C4-2B (cell line): Measurements from ENCODE around the gene RBPJL.

Experiments used
- H3K27ac ChIP-seq: fragments of 450-650 bp; 2 replicates; pipeline ENCODE4 v1.5.1; 2017
- ZFX ChIP-seq: fragments of 450-650 bp; IDR thresholded peaks from 2 replicates; pipeline ENCODE4 v1.6.1; 2017
- TF ChIP-seq, protein P1 (sequence below): fragments of 450-650 bp; conservative IDR thresholded peaks from 2 replicates; pipeline ENCODE4 v1.5.1; 2017; ENCODE audit warnings: mild to moderate bottlenecking

The RBPJL gene

DNA sequence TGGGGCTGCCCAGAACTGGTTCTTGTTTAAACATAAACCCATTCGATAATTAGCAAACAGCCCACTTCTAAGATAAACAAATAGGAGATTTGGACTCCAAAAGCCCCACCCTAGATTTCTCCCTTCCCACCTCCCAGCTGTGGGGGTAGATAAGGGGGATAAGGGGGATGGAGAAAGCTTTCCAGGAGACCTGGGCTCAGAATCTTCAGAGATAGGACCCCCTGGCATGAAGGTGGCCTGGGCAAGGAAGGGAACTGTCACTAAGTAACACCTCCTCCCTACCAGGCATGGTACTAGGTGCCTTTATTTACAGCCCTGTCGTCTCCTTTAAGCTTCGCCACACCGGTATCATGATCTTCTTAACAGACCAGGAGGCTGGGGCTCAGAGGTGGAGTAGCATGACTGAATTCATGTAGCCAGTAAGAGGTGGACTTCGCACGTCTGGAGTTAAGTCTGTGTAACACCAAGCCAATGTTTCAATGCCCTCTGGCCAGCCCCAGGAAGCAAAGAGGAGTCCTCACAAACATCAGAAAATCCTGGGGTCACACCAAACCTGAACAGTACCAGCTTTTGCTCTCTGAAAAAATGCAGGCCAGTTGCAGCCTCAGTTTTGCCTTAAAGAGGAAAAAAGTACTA is 37.0 kb downstream of the RBPJL start:
- peak overlapping the region; percentile 86 for H3K27ac ChIP-seq
- TF ChIP-seq ZFX, result no peak
- TF ChIP-seq, protein P1, sequence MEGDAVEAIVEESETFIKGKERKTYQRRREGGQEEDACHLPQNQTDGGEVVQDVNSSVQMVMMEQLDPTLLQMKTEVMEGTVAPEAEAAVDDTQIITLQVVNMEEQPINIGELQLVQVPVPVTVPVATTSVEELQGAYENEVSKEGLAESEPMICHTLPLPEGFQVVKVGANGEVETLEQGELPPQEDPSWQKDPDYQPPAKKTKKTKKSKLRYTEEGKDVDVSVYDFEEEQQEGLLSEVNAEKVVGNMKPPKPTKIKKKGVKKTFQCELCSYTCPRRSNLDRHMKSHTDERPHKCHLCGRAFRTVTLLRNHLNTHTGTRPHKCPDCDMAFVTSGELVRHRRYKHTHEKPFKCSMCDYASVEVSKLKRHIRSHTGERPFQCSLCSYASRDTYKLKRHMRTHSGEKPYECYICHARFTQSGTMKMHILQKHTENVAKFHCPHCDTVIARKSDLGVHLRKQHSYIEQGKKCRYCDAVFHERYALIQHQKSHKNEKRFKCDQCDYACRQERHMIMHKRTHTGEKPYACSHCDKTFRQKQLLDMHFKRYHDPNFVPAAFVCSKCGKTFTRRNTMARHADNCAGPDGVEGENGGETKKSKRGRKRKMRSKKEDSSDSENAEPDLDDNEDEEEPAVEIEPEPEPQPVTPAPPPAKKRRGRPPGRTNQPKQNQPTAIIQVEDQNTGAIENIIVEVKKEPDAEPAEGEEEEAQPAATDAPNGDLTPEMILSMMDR, result no peak

GRCh38 chr20:45344168-45344860 is 37.7 kb downstream of the RBPJL start:
- H3K27ac ChIP-seq, result peak overlapping the region; percentile 86
- TF ChIP-seq, protein P1, result no peak

DNA sequence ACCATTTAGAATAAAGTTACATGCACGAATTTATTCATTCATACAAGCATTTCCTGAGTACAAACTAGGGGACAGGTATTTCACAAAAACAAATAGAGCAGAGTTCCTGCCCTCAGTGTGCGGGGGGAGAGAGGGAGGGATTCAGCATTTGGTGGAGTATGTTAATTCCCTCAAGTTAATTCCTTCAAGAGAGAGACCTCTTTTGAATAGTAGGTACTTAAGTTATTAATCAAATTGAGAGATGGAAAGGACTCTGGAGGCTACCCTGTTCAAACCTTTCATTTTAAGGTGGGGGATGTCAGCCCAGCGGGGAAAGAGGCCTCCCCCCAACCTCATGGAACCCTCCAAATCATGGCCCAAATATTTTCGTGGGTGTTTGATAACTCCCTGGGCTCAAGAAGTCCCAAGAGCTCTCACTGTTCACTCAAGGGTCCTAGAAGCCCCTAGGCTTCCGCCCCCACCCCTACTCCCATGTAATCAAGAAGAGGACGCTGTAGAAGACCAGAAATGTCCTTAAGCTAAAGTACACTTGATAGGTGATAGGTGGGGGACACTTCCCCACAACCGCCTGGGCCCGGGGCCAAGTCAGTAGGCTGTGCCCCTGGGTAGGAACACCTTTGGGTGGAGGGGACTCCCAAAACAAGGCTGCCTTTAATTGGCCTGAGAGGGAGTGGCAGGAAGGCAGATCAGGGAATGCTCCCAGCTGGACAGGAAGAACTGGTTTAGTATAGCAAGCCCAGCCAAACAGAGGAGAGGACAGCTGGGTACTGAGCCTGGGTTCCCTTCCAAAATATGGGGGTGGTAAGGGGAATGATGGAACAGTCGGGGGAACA is 38.7 kb downstream of the RBPJL start:
- no peak for TF ChIP-seq ZFX
- TF ChIP-seq, protein P1, result no peak
- peak overlapping the region; percentile 86 for H3K27ac ChIP-seq

DNA sequence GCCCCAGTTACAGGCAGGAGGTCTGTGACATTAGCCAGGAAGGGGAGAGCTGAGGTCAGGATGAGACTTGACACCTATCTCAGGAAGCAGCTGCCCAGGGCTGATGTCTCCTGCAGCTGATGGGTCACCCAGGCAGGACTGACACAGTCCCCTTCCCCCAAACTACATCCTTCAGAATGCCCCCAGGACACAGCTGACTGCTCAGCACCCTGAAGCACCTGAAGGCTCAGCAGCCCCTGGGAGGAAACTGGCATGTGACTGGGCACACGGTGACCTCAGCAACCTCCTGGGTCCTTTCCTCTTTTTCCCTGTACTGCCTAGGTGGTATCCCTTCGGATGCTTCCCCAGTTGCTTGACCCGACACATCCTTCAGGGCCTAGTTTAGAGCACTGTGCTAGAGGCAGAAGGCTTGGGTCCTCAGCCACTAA is 39.7 kb downstream of the RBPJL start:
- TF ChIP-seq, protein P1, result no peak
- TF ChIP-seq ZFX, result no peak
- peak overlapping the region; percentile 86 for H3K27ac ChIP-seq

GRCh38 chr20:45346851-45347250 is 40.2 kb downstream of the RBPJL start:
- H3K27ac ChIP-seq, result peak overlapping the region; percentile 89
- TF ChIP-seq, protein P1, result no peak
- no peak for TF ChIP-seq ZFX

DNA sequence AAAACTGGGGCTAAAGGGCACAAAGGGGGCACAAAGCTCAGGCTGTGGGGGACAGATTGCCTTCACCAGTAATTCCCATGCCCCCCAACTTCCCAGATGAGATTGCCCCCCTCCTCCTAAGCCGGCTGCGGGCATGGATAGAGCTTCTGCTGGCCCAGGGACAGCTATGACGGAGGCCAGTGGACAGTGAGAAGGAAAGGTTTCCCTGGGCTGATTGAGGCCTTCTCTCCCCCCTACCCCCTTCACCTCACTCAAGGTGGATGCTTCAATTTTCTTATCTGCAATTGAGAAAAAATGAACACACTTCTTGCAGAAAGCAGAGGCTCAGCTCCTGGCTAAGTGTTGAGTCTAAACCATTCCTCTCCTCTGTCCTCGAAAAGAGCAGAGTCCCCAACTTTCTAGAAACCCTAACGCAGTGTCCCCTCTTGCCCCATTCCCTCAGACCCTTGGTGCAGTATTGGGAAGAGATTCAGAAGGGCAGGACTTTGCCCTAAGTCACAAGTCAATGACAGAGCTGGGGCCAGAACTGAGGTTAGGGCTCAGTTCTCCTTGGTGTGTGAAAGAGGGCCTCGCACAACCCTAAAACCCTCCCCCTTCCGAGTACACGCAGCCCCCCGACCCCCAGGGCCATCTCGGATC is 40.8 kb downstream of the RBPJL start:
- H3K27ac ChIP-seq, result peak overlapping the region; percentile 89

More for the DNA sequence above, 40.8 kb downstream of the RBPJL start:
- no peak for TF ChIP-seq ZFX
- TF ChIP-seq, protein P1, result no peak
